Measurements from ENCODE around the gene OPCML. TPM values are rescaled to one million over a fixed set of nuclear protein-coding genes. Genes with fewer than 3 reads are reported as not detected.

OPCML gene
- total and polyA plus RNA-seq, 2 donors: 0.06 to 2.3 TPM

- Histone ChIP-seq H3K36me3 (ENCODE audit: insufficient read depth) (no peaks in the 10 kb centered on the region), H3K4me3 (ENCODE audit: low read depth, low read length) (no peak overlapping the region), H3K4me1 (ENCODE audit: insufficient read depth) (no peaks in the 10 kb centered on the region), H3K27ac (ENCODE audit: low read depth) (no peak overlapping the region)
- 59% methylated on average over 3 of the region's 3 CpGs for WGBS
- DNase-seq (ENCODE audit: extremely low spot score): no peak
Measured at GRCh38 chr11:132941761-132942160, 590.5 kb downstream of the OPCML start.

GRCh38 chr11:132941024-132941646 is 591.2 kb downstream of the OPCML start:
- H3K4me3 ChIP-seq (ENCODE audit: low read depth, low read length): no peak overlapping the region
- no peaks in the 10 kb centered on the region for H3K4me1 ChIP-seq (ENCODE audit: insufficient read depth)
- no peaks in the 10 kb centered on the region for H3K36me3 ChIP-seq (ENCODE audit: insufficient read depth)
- WGBS: 49% methylated on average over 4 of the region's 4 CpGs
- no peak overlapping the region for H3K27ac ChIP-seq (ENCODE audit: low read depth)
- DNase-seq (ENCODE audit: extremely low spot score): peak; percentile 52

DNA sequence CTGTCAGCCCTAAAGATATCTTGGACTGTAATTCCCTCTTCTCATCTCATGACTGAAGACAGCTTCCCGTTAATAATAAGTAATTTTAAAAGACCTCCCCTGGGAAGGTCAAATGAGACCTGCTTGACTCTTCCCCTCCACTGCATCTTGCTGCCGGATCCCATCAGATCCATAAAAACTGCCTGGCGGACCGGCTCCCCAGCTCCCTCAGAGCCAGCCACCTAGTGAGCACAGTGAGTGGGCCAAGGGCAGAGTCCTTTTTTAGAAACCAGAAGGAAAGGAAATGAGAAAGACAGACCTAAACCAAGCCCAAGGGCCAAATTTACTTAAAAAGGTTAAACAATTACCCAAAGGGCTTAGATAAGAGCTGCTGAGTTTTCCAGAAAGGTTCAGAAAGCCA is 595.3 kb downstream of the OPCML start:
- no peak overlapping the region for H3K4me3 ChIP-seq (ENCODE audit: low read depth, low read length)
- DNase-seq (ENCODE audit: extremely low spot score): no peak
- H3K36me3 ChIP-seq (ENCODE audit: insufficient read depth): no peaks in the 10 kb centered on the region
- no peaks in the 10 kb centered on the region for H3K4me1 ChIP-seq (ENCODE audit: insufficient read depth)
- no peak overlapping the region for H3K27ac ChIP-seq (ENCODE audit: low read depth)
- WGBS: 45% methylated on average over 4 of the region's 4 CpGs

DNA sequence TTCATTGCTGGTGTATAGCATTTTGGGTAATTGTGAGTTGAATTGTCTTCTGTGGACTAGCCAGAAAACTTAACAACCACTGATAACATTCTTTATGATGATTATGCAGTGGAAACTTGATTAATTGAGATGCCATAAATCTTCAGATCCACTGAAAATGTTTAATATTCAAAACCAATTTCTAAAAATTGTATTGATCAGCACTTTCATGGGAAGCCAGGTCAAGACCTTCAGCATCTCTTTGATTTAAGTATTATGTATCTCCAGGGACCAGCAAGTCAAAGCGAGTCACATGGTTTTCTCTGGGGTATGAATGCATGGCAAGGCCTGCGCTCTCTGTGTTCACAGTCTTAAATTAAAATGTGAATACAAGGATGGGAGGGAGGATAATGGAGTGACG is 596.9 kb downstream of the OPCML start:
- H3K36me3 ChIP-seq (ENCODE audit: insufficient read depth): no peaks in the 10 kb centered on the region
- H3K27ac ChIP-seq (ENCODE audit: low read depth): no peak overlapping the region
- WGBS: 91% methylated on average over 3 of the region's 3 CpGs
- H3K4me1 ChIP-seq (ENCODE audit: insufficient read depth): no peaks in the 10 kb centered on the region
- H3K4me3 ChIP-seq (ENCODE audit: low read depth, low read length): no peak overlapping the region
- no peak for DNase-seq (ENCODE audit: extremely low spot score)

DNA sequence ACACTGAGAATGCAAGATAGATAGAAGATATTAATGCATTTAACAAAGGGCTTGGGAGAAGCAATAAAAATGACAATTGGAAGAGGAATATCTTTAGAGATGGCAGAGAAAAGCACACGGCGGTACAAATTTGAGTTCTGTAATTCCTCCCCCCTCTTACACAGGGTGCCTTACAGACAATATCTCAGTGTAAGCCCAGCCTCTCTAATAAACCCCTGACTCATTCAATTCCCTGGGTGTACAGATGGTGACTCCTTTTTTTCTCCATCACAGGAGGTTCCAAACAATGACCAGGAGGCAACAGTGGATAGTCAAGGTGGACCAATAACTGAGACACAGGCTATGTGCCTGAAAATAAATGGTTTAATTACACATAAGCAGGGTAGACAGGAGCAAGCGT is 598.6 kb downstream of the OPCML start:
- Histone ChIP-seq H3K4me1 (ENCODE audit: insufficient read depth) (no peaks in the 10 kb centered on the region), H3K4me3 (ENCODE audit: low read depth, low read length) (no peak overlapping the region), H3K36me3 (ENCODE audit: insufficient read depth) (no peaks in the 10 kb centered on the region), H3K27ac (ENCODE audit: low read depth) (no peak overlapping the region)
- WGBS: 80% methylated on average over 3 of the region's 3 CpGs
- DNase-seq (ENCODE audit: extremely low spot score): no peak

DNA sequence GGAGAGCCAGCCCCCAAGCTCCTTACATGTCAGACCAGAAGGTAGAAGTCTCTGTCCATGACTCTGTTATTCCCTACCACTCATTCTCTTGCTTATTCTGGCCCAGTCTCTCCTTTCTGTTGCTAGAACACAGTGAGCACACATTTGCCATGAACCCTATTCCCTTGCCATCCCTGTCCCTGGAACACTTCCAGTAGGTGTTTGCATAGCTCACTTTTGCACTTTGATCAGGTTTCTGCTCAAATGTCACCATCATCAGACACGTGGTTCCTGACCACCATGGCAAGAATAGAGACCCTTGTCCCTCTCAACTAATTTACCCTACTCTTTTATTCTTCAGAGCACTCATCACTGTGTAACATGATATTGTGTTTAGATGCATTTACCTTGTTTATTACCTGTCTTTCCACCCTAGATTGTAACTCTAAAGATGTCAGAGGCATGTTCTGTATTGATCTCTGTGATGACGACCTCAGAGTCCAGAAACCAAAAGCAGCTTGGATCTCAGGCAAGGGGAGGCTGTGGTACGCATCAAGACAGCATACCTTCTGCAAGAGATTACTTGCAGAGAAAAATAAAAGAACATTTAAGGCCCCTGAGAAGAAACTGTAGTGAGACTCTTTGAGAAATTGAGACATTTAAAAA is 606.4 kb downstream of the OPCML start:
- 68% methylated on average over 3 of the region's 3 CpGs for WGBS
- H3K4me1 ChIP-seq (ENCODE audit: insufficient read depth): no peaks in the 10 kb centered on the region

DNA sequence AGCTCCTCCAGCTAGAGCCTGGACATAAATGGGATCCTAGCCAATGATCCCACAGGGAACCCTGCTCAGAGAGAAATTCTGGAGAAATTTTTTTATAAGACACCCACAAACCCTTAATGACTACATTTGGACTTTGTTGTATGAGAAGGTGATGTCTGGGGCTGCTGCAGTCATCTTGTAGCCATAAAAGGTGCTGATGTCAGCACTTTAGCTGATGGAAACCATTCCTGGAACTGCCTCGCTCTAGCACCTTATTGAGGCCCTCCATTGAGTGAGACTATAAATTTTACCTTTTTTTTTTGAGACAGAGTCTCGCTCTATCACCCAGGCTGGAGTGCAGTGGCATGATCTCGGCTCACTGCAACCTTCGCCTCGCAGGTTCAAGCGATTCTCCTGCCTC is 610.7 kb downstream of the OPCML start:
- H3K27ac ChIP-seq (ENCODE audit: low read depth): no peak overlapping the region
- no peak for DNase-seq (ENCODE audit: extremely low spot score)
- H3K4me3 ChIP-seq (ENCODE audit: low read depth, low read length): no peak overlapping the region
- 87% methylated on average over 6 of the region's 6 CpGs for WGBS
- no peaks in the 10 kb centered on the region for H3K4me1 ChIP-seq (ENCODE audit: insufficient read depth)
- no peaks in the 10 kb centered on the region for H3K36me3 ChIP-seq (ENCODE audit: insufficient read depth)

More for the DNA sequence above, 606.4 kb downstream of the OPCML start:
- Histone ChIP-seq H3K4me3 (ENCODE audit: low read depth, low read length) (no peak overlapping the region), H3K36me3 (ENCODE audit: insufficient read depth) (no peaks in the 10 kb centered on the region), H3K27ac (ENCODE audit: low read depth) (no peak overlapping the region)
- no peak for DNase-seq (ENCODE audit: extremely low spot score)

DNA sequence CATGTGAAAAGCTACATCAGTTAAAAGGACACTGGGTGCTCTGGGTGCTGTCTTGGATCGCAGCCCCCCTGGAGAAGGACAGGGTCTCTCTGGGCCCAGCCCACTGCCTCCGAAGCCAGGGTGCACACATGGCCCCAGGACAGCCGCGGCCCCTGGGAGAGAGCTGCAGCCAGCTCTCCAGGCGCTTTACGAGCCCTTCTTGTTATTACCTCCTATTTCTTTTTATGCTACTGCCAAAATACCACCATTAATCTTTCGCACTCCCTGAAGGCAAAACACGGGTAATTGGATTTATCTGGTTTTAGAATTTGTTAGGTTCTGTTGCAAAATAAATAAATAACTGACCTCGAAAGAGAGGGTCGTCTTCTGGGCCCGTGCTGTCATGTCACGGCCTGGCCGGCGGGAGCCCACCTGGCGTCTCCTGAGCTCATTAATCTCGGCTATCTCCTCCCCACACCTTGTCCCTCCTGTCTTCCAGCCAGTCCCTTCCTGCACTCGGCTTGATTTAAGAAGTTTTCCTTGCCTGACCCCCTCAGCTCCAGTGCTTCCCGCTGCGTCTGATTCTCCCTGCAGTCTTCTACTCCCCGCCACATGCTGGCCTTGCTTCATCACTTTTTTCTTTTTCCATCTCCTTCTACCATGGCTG is 611.7 kb downstream of the OPCML start:
- H3K4me1 ChIP-seq (ENCODE audit: insufficient read depth): no peaks in the 10 kb centered on the region
- H3K4me3 ChIP-seq (ENCODE audit: low read depth, low read length): no peak overlapping the region
- WGBS: 63% methylated on average over 20 of the region's 20 CpGs
- no peaks in the 10 kb centered on the region for H3K36me3 ChIP-seq (ENCODE audit: insufficient read depth)
- no peak overlapping the region for H3K27ac ChIP-seq (ENCODE audit: low read depth)
- no peak for DNase-seq (ENCODE audit: extremely low spot score)

- Histone ChIP-seq H3K27ac (ENCODE audit: low read depth) (no peak overlapping the region), H3K4me3 (ENCODE audit: low read depth, low read length) (no peak overlapping the region), H3K36me3 (ENCODE audit: insufficient read depth) (no peaks in the 10 kb centered on the region), H3K4me1 (ENCODE audit: insufficient read depth) (no peaks in the 10 kb centered on the region)
- DNase-seq (ENCODE audit: extremely low spot score): no peak
- WGBS: 87% methylated on average over 5 of the region's 5 CpGs
Measured at GRCh38 chr11:132914600-132914999, 617.7 kb downstream of the OPCML start.

- Histone ChIP-seq H3K4me3 (ENCODE audit: low read depth, low read length) (no peak overlapping the region), H3K4me1 (ENCODE audit: insufficient read depth) (no peaks in the 10 kb centered on the region), H3K27ac (ENCODE audit: low read depth) (no peak overlapping the region), H3K36me3 (ENCODE audit: insufficient read depth) (no peaks in the 10 kb centered on the region)
- 85% methylated on average over 7 of the region's 7 CpGs for WGBS
- no peak for DNase-seq (ENCODE audit: extremely low spot score)
Measured at GRCh38 chr11:132913886-132914285, 618.4 kb downstream of the OPCML start.

- 93% methylated on average over 6 of the region's 6 CpGs for WGBS
- H3K27ac ChIP-seq (ENCODE audit: low read depth): no peak overlapping the region
Measured at GRCh38 chr11:132913295-132913694, 619.0 kb downstream of the OPCML start.

DNA sequence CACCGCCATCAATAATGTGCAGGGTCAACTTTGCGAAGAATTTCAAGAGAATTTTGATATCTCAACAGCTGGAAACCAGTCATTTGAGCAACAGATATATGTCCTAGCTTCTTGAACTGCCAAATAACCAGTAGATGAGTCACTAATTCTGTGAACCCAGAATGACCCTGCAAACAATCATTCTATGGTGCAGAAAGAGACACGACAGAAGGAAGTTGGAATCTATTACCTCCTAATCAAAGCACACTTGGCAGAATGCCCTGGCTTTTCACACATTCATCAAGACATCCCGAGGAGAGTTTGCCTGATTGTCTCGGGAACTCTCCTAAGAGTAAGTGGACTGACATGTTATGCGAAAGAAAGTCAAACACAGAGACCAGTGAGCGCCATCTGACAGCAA is 621.1 kb downstream of the OPCML start:
- no peaks in the 10 kb centered on the region for H3K36me3 ChIP-seq (ENCODE audit: insufficient read depth)
- H3K27ac ChIP-seq (ENCODE audit: low read depth): no peak overlapping the region
- WGBS: 41% methylated on average over 7 of the region's 7 CpGs
- no peaks in the 10 kb centered on the region for H3K4me1 ChIP-seq (ENCODE audit: insufficient read depth)
- DNase-seq (ENCODE audit: extremely low spot score): peak; percentile 10
- H3K4me3 ChIP-seq (ENCODE audit: low read depth, low read length): no peak overlapping the region

More at GRCh38 chr11:132913295-132913694, 619.0 kb downstream of the OPCML start:
- Histone ChIP-seq H3K4me3 (ENCODE audit: low read depth, low read length) (no peak overlapping the region), H3K4me1 (ENCODE audit: insufficient read depth) (no peaks in the 10 kb centered on the region), H3K36me3 (ENCODE audit: insufficient read depth) (no peaks in the 10 kb centered on the region)
- DNase-seq (ENCODE audit: extremely low spot score): no peak

- no peak overlapping the region for H3K27ac ChIP-seq (ENCODE audit: low read depth)
- no peaks in the 10 kb centered on the region for H3K36me3 ChIP-seq (ENCODE audit: insufficient read depth)
- DNase-seq (ENCODE audit: extremely low spot score): no peak
- WGBS: 63% methylated on average over 18 of the region's 18 CpGs
- H3K4me1 ChIP-seq (ENCODE audit: insufficient read depth): no peaks in the 10 kb centered on the region
- H3K4me3 ChIP-seq (ENCODE audit: low read depth, low read length): no peak overlapping the region
Measured at GRCh38 chr11:132910011-132910760, 622.1 kb downstream of the OPCML start.
